NCI-H1930 (cell line): Measurements from ENCODE around the gene TMCO1.
A peak's percentile ranks its signal among the peaks of the same experiment; 100 is the strongest.
"Not testable (repeated sequence)": the region's sequence is repeated elsewhere in the genome, so short reads cannot be mapped to it uniquely, and the experiment has no call there.

Source experiments
- DNase-seq, 2 experiments: peaks; one replicate each; lab custom pipeline; 2025; lab: John Stamatoyannopoulos, UW

Gene TMCO1

GRCh38 chr1:165747632-165748447, 20.8 kb downstream of the TMCO1 start:
- no peak for DNase-seq

DNA sequence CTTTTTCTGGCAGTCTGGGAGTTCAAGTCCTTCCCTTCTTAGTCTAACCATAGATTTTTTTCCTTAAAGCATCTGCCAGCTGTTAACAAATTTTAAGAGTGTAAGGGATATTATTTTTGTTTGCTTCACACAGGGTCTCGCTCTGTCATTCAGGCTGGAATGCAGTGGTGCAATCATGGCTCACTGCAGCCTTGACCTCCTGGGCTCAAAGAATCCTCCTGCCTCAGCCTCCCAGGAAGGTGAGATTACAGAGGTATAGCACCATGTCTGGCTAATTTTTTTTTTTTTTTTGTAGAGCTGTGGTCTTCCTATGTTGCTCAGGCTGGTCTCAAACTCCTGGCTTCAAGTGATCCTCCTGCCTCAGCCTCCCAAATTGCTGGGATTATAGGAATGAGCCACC, 23.8 kb downstream of the TMCO1 start:
- DNase-seq: not testable (repeated sequence)

GRCh38 chr1:165742194-165742593, 26.5 kb downstream of the TMCO1 start:
- no peak for DNase-seq

- no peak for DNase-seq
Measured at GRCh38 chr1:165738794-165739193, 29.9 kb downstream of the TMCO1 start.

DNA sequence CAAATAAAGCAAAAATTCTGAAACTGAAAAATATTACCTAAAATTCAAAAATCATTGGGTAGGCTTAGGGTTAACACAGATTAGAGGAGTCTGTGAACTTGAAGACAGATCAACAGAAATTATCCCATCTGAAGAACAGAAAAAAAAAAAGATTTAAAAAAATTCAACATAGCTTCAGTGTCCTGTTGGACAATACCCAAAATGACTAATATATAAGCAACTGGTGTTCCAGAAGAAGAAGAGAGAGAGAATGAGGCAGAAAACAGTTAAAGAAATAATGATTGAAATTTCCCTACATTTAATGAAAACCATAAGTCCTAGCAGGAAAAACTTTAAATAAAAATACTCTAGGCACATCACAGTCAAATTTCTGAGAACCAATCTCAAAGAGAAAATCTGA, 31.5 kb downstream of the TMCO1 start:
- no peak for DNase-seq

DNA sequence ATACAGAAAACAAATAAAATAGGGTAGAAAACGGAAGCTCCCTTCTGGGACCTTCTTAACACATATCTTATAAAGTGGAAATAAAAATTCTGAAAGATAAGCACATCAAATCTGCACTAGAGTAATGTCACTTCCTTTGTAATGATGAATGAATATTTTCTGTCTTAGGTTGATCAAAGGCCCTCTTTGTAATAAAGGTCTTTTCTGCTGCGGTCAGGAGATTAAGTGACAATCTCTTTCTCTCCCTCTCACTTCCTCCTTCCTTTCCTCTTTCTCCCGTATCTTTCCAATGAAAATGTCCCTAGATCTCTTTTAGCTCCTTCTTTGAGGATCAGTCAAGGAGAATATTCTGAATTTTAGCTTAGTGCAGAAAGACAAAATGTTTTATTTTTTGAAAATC, 33.8 kb downstream of the TMCO1 start:
- DNase-seq: no peak

- DNase-seq: no peak
Measured at GRCh38 chr1:165726841-165727240, 41.8 kb downstream of the TMCO1 start.

DNA sequence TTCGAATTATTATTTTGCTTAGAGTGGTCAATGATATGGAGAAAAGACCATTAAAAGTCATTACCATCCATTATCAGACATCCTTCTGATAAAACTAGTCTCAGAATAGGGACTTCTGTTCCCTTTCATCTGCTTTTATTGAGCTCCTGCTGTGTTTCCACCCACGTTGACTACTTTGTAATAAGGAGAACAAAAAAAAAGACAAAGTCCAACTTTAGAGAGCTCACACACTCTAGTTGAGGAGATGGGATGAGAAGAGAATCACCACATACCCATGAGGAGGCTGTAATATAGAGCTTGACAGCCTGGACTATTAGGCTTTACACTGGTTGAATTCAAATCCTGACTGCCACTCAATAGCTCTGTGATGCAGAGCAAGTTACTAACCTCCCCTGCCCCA, 42.5 kb downstream of the TMCO1 start:
- DNase-seq: no peak

- DNase-seq: peak in 1 of 2 experiments; percentile 12
Measured at GRCh38 chr1:165717918-165718515, 50.7 kb downstream of the TMCO1 start.

GRCh38 chr1:165716265-165717051, 52.2 kb downstream of the TMCO1 start:
- not testable (repeated sequence) for DNase-seq

- DNase-seq: no peak
Measured at GRCh38 chr1:165712764-165713163, 55.9 kb downstream of the TMCO1 start.

DNA sequence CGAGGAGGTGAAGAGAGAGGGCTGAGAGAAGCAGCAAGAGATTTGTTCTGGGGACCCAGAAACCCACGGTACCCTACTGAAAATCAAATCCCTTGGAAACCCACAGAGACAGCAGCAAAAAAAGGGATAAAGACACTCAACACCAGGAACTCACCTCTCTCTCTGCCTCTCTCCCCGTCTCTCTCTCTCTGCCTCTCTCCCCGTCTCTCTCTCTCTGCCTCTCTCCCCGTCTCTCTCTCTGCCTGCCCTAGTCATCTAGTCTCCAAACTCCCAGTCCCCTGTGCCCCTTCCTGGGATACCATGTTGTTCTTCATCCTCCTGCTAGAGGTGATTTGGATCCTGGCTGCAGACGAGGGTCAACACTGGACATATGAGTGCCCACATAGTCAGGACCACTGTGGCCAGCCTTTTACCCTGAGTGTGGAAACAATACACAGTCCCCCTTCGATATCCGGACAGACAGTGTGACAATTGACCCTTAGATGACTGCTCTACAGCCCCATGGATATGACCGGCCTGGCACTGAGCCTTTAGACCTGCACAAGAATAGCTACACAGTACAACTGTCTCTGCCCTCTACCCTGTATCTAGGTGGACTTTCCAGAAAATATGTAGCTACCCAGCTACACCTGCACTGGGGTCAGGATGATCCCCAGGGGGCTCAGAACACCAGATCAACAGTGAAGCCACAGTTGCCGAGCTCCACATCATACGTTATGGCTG, 60.5 kb downstream of the TMCO1 start:
- no peak for DNase-seq

GRCh38 chr1:165703648-165704047, 65.0 kb downstream of the TMCO1 start:
- no peak for DNase-seq

GRCh38 chr1:165701922-165702321, 66.7 kb downstream of the TMCO1 start:
- DNase-seq: not testable (repeated sequence)

GRCh38 chr1:165699577-165699976, 69.1 kb downstream of the TMCO1 start:
- DNase-seq: no peak

GRCh38 chr1:165698761-165699052, 70.0 kb downstream of the TMCO1 start:
- no peak for DNase-seq

DNA sequence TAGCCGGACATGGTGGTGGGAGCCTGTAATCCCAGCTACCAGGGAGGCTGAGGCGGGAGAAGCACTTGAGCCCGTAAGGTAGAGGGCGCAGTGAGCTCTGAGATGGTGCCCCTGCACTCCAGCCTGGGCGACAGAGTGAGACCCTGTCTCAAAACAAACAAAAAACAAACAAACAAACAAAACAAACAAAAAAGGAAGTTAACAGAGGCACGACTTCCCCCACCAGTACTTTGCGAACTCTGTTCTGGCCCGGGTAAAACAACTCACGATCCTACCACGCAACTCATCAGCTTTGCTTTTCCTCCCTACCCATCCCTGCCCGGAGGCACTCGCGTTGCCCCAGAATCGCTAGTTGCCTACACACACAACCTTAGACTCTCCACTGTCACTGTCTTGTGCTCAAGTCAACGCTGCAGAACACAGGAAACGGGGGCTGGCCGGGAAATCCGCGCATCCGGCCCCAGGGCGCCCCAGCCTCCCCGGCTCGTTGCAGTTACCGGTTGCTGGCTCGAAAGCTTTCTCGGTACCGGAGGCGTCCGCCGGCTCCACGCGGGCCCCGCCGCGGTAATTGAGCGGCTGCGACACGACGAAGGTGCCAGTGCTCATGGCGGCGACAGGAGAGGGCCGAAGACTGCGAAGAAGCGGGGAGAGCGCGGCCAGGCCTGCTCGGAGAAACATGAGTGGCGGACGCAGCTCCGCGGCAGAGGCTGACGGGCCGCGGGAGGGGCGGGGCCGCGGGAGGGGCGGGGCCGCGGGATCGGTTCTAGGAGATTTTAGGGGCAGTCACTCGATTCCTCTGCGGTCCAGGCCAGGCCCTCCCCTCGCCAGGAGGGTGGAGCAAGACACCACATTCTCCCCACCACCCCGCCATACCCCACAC, 70.5 kb downstream of the TMCO1 start, which contains the start of gene ALDH9A1:
Gene ALDH9A1 (minus strand): TSS at position 682 of the 880 bp plus-strand sequence. CDS start 4 bp downstream, at position 678.
- DNase-seq: peak; percentile 60 to 64

- no peak for DNase-seq
Measured at GRCh38 chr1:165697491-165697880, 71.2 kb downstream of the TMCO1 start.

DNA sequence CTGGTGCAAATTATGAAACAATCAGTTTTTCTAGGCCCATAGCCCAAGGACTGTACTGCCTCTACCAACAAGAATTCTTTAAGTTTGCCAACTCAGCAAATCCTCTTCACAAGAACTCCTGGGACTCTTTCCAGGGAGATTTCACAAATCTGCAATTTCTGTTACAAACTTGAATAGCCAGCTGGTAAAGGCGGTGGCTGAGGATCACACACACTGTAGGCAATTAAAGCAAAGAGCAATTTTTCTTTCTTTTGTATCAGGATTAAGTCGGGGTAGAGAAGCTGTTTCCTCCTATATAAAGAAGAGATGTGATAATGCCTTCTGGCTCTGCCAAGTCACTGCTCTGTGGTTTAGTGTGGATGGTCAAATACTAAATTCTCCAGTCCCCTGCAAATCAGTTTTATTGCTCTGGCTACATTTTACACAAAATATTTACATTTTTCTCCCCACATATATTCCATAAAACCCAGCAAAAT, 72.0 kb downstream of the TMCO1 start:
- no peak for DNase-seq

DNA sequence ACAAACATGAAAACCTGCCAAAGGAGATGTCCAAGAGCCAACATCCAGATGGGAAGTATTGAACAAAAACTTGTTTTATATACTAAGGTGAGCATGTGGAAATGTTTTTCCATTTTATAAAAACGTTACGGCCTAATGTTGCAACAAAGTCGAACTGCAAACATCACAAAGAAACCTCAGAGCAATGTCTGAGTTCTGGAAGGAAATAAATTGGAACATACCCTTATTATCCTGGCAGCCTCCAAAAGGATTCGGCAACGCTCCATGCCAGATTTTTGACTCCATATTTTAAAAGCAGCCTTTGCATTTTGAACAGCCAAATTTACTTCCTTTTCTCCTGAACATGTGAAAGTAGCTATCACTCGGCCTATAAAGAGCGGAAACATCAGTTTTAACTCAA, 73.6 kb downstream of the TMCO1 start:
- no peak for DNase-seq

- DNase-seq: no peak
Measured at GRCh38 chr1:165688046-165688445, 80.6 kb downstream of the TMCO1 start.
